HG03039 (cell line): ENCODE measurements around the gene NTM.

ENCODE experiments used
- ATAC-seq: cut with Tn5 transposase; IDR thresholded peaks from one replicate; pipeline ENCODE4 v1.9.1; 2021; ENCODE audit warnings: mild to moderate bottlenecking, moderate library complexity; ENCODE audit not compliant: unreplicated experiment

Gene NTM

DNA sequence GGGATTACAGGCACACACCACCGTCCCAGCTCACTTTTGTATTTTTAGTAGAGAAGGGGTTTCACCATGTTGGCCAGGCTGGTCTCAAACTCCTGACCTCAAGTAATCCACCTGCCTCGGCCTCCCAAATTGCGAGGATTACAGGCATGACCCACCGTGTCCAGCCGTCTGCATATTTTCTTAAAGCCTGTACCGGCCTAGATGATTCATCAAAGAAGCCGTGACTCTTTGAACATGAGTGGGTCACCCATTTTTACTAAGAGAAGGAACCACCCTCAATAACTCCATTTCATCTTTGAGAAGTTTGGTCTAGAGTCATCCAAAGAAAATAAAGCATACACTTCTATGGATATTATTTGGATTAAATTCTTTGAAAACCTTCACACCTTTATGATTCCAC lies 388.3 kb downstream of the NTM start:
- ATAC-seq = no peak

DNA sequence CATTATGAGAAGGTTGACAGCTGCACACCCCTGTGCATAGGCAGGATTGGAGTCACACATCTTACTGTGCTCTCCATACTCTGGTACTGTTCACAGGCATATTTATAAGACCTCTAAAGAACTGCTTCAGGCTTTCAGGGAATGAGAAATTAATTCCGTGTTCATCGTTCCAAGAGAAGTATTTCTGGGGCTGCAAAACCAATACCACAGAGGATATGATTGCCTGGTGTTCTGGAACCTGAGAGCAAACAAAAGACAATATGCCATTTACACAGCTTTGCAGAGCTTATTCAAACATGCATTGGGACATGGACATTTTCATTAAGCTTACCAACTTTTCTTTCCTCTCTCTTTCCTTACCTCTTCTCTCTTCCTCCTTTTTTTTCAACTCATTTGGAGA lies 388.7 kb downstream of the NTM start:
- ATAC-seq = no peak

DNA sequence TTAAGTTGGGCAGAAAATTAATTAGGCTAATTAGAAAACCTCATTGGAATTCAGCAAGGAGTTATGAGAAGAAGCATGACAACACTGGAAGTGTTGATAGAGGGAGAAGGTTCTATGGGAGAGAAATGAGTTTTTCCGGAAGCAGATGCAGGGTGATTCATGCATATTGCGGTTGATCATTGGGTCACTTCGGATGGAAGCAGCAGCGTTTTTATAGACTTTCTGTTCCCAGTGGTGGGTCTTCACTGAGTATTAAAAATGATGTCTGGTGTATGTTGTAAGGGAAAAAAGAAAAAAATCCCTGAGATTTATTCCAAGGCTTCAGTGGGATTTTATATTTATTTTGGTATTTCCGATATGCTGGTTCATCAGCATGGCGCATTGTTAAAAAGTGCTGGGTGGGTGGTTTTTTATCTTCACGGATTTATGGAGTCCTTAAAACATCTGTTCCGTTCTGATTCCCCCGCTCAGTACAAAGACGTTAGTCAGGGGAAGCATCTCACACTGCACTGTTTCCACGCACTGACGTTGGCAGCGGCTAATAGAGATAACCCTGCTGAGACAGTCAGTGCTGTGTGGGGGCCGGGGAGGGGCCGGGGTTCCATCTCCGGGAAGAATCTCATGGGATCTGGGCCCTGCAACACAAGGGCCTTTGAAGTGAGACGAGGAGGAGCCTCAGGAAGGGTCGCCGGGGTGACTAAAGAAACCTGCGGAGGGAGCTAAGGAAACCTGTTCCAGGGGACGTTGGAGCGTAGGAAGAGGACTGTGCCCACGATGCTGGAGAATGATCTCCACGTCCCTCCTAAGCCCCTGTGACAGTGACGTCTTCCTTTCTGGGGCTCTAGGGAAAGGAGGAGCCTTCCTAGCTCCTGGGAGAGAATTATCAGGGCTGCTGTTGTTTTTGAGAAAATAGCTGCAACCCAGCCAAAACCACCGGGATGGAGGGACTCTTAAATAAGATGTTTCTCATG lies 390.0 kb downstream of the NTM start:
- ATAC-seq = no peak

GRCh38 chr11:131762346-131763110 lies 392.1 kb downstream of the NTM start:
- no peak for ATAC-seq

DNA sequence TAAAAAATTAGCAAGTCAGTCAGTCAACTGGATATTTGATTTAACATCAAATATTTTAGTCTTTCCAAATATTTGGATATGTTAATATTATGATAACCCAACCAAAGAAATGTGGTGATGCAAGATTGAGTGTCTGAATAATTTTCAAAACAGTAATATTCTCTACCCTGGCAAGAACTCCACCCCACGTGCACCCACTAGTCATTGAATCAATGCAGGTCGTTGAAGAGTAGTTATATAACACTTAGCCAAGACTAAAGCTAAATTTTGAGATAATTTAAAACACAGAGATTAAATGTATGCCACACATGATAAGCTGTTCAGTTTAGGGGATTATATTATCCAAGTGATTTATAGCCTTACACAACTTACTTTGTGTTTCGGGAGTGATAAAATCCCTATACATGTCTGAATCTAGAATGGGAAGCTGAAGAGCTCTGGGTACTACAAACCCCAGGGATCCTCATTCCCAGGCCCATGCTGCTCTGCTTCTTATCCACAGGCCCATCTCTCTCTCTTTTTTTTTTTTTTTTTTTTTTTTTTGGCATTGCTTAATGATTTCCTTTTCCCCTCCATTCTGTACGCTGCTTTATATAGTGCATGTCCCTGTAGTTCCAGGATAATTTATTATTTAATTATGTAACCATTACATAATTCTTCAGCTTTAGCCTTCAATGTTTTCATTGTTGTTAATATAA lies 392.9 kb downstream of the NTM start:
- no peak for ATAC-seq

DNA sequence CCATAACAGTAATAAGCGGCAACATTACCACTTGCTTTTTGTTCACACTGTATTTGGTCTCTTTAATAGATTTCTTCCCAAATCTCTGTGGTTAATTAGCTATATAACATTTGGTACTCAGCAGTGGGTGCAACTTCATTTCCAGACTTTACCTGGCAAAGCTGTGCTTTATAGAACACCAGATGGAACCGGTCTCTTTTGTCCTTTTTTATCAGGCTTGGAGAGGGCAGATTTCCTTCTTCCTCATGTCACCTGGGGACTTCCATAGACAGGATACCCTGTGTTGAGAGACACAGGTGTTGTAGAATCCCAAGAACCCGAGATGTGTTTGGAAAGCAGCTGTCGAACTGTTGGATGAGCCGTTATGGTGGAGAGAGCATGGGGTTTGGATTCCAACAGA lies 393.7 kb downstream of the NTM start:
- ATAC-seq = no peak

- ATAC-seq = no peak
These were observed 394.2 kb downstream of the NTM start for GRCh38 chr11:131764649-131765048.

GRCh38 chr11:131766637-131767036 lies 396.2 kb downstream of the NTM start:
- no peak for ATAC-seq

DNA sequence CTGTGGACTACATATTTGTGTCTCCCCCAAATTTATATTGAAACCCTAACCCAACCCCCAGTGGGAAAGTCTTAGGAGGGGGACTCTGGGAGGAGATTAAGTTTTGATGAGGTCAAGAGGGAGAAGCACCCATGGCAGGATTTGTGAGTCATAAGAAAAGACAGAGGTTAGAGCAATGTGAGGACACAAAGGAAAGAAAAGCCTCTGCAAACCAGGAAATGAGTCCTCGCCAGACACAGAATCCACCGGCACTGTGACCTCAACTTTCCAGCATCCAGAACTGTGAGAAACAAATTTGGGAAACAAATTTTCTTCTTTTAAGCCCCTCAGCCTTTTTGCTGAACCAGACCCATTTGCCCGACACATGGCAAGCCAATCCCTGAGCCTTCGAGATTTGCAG lies 397.0 kb downstream of the NTM start:
- no peak for ATAC-seq

DNA sequence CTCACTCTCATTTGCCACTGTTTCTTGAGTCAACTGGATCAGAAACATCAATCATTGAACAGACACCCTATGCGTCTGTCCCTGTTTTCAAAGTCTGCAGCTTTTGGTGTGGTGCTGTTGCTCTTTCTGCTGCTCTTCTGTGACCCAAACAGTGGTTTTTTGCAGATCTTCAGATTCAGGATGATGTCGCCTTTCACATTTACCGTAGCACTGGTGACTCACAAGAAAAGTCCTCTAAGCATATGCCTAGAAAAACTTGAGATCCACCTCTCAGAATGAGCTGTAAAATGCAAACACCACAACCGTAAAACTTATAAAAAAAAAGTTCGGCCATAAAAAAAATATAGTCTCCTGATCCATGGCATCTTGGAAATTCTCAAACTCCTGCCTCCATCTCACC lies 400.4 kb downstream of the NTM start:
- ATAC-seq = no peak

- ATAC-seq = no peak
These were observed 401.1 kb downstream of the NTM start for GRCh38 chr11:131771471-131771870.

DNA sequence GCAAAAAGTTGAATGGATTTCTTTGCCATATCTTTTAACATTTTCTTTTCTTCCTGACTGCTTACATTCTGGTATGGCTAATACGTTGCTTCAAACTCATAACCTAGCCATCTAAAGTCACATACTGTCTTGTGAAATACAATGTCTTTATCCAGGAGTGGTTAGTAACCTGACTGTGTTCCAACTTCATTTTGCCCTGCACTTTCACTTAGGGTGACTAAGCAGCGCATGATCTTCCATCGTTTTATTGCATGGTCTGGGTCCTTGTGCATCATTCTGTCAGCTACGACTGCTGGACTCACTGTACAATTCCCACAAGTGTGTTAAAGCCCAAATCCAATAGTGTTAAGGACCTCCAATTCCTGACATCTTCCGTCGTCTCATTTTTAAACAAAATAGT lies 403.2 kb downstream of the NTM start:
- ATAC-seq = no peak

GRCh38 chr11:131776211-131776610 lies 405.8 kb downstream of the NTM start:
- ATAC-seq = no peak

- no peak for ATAC-seq
These were observed 415.4 kb downstream of the NTM start for GRCh38 chr11:131785801-131786200.

DNA sequence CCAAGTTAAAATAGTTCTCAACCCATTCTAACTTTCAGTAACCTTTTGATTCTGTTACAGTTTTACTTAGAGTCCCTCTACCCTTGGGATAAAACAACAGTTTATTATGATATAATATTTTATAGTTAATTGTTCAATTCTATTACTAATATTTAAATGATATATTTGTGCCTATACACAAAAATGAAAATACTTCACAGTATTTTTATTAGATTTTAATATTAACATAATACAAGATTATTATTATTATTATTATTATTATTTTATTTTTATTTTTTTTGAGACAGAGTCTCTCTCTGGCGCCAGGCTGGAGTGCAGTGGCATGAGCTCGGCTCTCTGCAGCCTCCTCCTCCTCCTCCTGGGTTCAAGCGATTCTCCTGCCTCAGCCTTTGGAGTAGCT lies 416.7 kb downstream of the NTM start:
- no peak for ATAC-seq

DNA sequence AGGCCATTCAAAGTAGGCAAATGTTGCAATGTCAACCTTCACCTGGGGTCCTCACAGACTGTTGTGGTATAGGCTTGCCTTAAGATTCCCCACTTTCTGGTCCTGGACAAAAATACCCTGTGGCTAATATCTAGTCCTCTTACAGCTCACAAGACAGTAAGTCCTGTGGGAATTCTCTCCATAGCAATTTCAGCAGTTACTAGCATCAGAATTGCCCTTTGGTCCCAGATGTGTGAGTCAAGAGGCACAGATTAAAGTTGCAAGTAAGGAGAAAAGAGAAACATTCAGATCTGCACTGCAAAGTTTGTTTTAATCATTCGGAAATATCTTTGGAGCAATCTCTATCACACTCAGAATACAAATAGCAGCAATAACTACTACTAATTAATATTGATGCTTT lies 420.2 kb downstream of the NTM start:
- no peak for ATAC-seq

- ATAC-seq = no peak
These were observed 421.8 kb downstream of the NTM start for GRCh38 chr11:131792243-131792642.

DNA sequence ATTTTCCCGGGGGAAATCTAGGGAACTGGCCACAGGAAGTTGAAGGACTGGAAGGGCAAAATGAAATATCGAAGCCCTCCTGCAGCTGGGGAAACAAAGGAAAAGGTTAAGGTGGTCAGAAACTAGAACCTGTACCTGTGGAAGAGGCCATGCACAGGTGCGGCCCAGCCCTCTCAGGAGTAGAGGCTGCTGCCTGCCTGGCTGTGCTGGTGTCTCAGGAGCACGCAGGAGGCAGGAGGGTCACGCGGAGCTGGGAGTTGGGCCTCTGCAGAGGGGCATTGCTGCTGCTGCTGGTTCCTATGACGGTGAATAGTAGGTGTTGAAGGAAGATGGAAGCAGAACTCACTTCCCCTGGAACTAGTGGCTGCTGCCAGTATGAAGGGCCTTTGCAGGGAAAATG lies 425.7 kb downstream of the NTM start:
- no peak for ATAC-seq

GRCh38 chr11:131796541-131796940 lies 426.1 kb downstream of the NTM start:
- no peak for ATAC-seq

DNA sequence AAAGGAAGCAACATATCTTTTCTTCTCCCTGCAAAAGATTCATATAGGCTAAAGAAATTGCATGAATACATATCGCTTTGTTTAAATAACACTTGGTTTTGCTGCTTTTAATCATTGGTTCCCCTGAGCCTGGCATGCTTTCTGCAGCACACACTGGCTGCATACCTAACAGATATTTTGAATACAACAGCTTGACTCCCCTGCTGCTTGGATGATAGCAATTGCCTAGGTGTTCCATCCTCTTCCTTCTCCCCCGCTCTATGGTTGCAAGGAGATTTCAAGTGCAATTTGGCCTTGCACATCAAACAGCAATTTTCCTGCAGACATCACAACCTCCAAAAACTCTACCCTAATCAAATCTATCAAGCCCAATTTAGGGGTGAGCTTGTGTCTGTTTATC lies 430.0 kb downstream of the NTM start:
- no peak for ATAC-seq

GRCh38 chr11:131802440-131803115 lies 432.2 kb downstream of the NTM start:
- no peak for ATAC-seq
